Measurements from ENCODE around the gene GLRA3.

Gene GLRA3

DNA sequence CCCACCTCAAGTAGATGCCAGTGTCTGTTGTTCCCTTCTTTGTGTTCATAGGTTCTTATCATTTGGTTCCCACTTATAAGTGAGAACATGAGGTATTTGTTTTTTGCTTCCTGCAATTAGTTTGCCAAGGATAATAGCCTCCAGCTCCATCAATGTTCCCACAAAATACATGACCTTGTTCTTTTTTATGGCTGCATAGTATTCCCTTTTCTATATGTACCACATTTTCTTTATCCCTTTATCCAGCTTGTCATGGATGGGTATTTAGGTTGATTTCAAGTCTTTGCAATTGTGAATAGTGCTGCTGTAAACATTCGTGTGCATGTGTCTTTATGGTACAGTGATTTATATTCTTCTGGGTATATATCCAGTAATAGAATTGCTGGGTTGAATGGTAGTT, 138.4 kb downstream of the GLRA3 start:
- no peak overlapping the region for H3K4me3 ChIP-seq (ENCODE audit: low read length)
- DNase-seq (ENCODE audit: low read depth): no peak
- no peak for TF ChIP-seq CTCF (conservative IDR thresholded peaks at IDR 0.05; ENCODE audit: low read depth, low read length)

DNA sequence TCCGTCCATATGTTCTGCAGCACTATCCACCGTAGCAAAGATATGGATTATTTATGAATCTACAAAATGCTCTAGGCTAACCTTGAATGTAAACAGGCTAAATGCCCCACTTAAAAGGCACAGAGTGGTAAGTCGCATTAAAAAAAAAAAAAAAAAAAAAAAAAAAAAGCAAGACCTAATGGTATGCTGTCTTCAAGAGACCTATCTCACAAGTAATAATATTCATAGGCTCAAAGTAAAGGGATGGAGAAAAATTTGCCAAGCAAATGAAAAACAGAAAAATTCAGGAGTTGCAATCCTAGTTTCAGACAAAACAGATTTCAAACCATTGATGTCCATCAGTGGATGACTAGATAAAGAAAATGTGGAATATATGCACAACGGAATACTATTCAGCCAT, 139.4 kb downstream of the GLRA3 start:
- H3K4me3 ChIP-seq (ENCODE audit: low read length): no peak overlapping the region
- no peak for DNase-seq (ENCODE audit: low read depth)
- no peak for TF ChIP-seq CTCF (conservative IDR thresholded peaks at IDR 0.05; ENCODE audit: low read depth, low read length)

- TF ChIP-seq CTCF (conservative IDR thresholded peaks at IDR 0.05; ENCODE audit: low read depth, low read length): no peak
- no peak overlapping the region for H3K4me3 ChIP-seq (ENCODE audit: low read length)
- DNase-seq (ENCODE audit: low read depth): no peak
Measured at GRCh38 chr4:174686826-174687225, 142.2 kb downstream of the GLRA3 start.

- DNase-seq (ENCODE audit: low read depth): no peak
- no peak overlapping the region for H3K4me3 ChIP-seq (ENCODE audit: low read length)
- no peak for TF ChIP-seq CTCF (conservative IDR thresholded peaks at IDR 0.05; ENCODE audit: low read depth, low read length)
Measured at GRCh38 chr4:174681723-174682300, 147.2 kb downstream of the GLRA3 start.

DNA sequence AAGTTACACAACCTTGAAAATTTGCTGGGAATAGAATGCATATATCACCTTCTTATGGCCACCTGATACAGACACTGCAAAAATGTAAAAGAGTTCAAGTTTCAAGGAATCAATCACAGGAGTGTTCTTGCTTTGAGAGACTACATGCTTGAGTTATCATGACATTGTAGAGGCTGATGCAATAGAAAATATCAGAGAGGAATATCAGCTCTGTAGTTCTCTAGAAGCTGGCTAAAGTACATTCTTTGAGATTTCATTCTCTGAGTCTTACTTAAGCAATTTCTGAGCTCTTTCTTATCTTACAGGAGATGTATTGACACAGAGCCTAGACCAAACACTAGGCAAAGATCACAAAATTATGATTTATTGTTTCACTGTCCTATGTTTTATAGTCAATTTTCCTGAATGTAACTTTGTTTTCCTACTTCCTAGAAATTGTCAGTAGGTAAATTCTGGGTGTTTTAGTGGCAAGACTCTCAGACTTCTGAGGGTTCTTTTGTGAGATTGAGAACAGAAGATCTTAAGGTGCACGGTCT, 154.7 kb downstream of the GLRA3 start:
- no peak for DNase-seq (ENCODE audit: low read depth)
- no peak for TF ChIP-seq CTCF (conservative IDR thresholded peaks at IDR 0.05; ENCODE audit: low read depth, low read length)
- no peak overlapping the region for H3K4me3 ChIP-seq (ENCODE audit: low read length)

DNA sequence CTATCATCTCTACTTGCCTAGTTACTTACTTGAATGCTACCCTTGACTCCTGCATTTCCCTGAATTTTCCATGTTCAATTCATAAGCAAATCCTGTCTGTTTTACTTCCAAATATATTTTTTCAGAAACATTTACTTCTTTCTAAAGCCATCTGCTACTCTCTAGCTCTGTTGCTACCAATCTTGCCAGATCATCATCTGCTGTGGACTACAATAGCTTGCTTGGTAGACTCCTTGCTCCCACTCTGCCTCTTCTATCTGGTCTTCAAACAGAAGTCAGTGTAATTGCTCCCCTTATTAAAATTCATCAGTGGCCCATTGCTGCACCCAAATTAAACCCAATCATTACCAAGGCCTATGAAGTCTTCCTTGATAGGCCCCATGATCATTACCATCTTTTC, 155.2 kb downstream of the GLRA3 start:
- DNase-seq (ENCODE audit: low read depth): no peak
- H3K4me3 ChIP-seq (ENCODE audit: low read length): no peak overlapping the region
- TF ChIP-seq CTCF (conservative IDR thresholded peaks at IDR 0.05; ENCODE audit: low read depth, low read length): no peak

DNA sequence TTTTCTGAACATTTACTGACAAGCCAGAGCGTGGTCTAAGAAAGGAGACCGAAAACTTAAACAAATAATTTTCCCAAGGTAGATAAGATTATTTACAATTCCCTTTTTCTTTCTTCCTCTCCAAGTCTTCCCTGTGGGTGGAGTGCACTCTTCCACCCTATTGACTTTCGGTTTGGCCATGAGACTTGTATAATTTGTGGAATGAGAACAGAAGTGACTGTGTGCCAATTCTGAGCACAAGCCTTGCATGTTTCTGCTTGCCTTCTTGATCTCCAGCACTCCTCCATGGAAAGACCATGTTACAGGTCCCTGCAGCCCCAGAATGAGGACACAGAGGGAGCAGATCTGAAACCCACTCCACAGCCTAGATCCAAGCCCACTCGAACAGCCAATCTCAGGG, 156.8 kb downstream of the GLRA3 start:
- H3K4me3 ChIP-seq (ENCODE audit: low read length): no peak overlapping the region
- no peak for DNase-seq (ENCODE audit: low read depth)
- no peak for TF ChIP-seq CTCF (conservative IDR thresholded peaks at IDR 0.05; ENCODE audit: low read depth, low read length)
